LoVo (cell line): ENCODE measurements around the gene PRKAB2.
A peak's percentile ranks its signal among the peaks of the same experiment; 100 is the strongest.
"Not testable (repeated sequence)": the region's sequence is repeated elsewhere in the genome, so short reads cannot be mapped to it uniquely, and the experiment has no call there.

Experiments
- DNase-seq: peaks from one replicate; pipeline ENCODE4 v3.0.0-alpha.2; 2016; ENCODE audit warnings: low spot score

The PRKAB2 gene

GRCh38 chr1:147172168-147173016 is at the start of gene PRKAB2:
PRKAB2 (minus strand) TSS chr1:147172470; CDS start chr1:147172144, 326 bp downstream.
- peak; percentile 95 for DNase-seq

- no peak for DNase-seq
These were observed 46.3 kb upstream of the PRKAB2 start for GRCh38 chr1:147218606-147219005.

- DNase-seq: no peak
These were observed 44.9 kb upstream of the PRKAB2 start for GRCh38 chr1:147217141-147217540.

GRCh38 chr1:147216124-147216523 is 43.9 kb upstream of the PRKAB2 start:
- DNase-seq: no peak

GRCh38 chr1:147215540-147215916 is 43.3 kb upstream of the PRKAB2 start:
- no peak for DNase-seq

GRCh38 chr1:147214842-147215539 is 42.7 kb upstream of the PRKAB2 start:
- peak; percentile 52 for DNase-seq

- no peak for DNase-seq
These were observed 42.1 kb upstream of the PRKAB2 start for GRCh38 chr1:147214325-147214724.

- no peak for DNase-seq
These were observed 41.0 kb upstream of the PRKAB2 start for GRCh38 chr1:147213271-147213670.

- no peak for DNase-seq
These were observed 39.3 kb upstream of the PRKAB2 start for GRCh38 chr1:147211577-147211976.

GRCh38 chr1:147210987-147211386 is 38.7 kb upstream of the PRKAB2 start:
- DNase-seq: no peak

- no peak for DNase-seq
These were observed 37.9 kb upstream of the PRKAB2 start for GRCh38 chr1:147209825-147210821.

GRCh38 chr1:147208619-147209018 is 36.3 kb upstream of the PRKAB2 start:
- DNase-seq: no peak

- DNase-seq: no peak
These were observed 34.9 kb upstream of the PRKAB2 start for GRCh38 chr1:147207192-147207591.

- no peak for DNase-seq
These were observed 31.8 kb upstream of the PRKAB2 start for GRCh38 chr1:147204080-147204479.

- DNase-seq: no peak
These were observed 30.3 kb upstream of the PRKAB2 start for GRCh38 chr1:147202576-147202975.

- DNase-seq: no peak
These were observed 29.5 kb upstream of the PRKAB2 start for GRCh38 chr1:147201786-147202185.

GRCh38 chr1:147201276-147201675 is 29.0 kb upstream of the PRKAB2 start:
- no peak for DNase-seq

- not testable (repeated sequence) for DNase-seq
These were observed 25.1 kb upstream of the PRKAB2 start for GRCh38 chr1:147197324-147197723.

- DNase-seq: no peak
These were observed 17.2 kb upstream of the PRKAB2 start for GRCh38 chr1:147189514-147189913.

- no peak for DNase-seq
These were observed 13.2 kb upstream of the PRKAB2 start for GRCh38 chr1:147185432-147185831.

- no peak for DNase-seq
These were observed 5.5 kb upstream of the PRKAB2 start for GRCh38 chr1:147177611-147178380.
